ENCODE data around the gene CFDP1.
A peak's percentile ranks its signal among the peaks of the same experiment; 100 is the strongest.
"Not testable (repeated sequence)": the region's sequence is repeated elsewhere in the genome, so short reads cannot be mapped to it uniquely, and the experiment has no call there.

Gene CFDP1

DNA sequence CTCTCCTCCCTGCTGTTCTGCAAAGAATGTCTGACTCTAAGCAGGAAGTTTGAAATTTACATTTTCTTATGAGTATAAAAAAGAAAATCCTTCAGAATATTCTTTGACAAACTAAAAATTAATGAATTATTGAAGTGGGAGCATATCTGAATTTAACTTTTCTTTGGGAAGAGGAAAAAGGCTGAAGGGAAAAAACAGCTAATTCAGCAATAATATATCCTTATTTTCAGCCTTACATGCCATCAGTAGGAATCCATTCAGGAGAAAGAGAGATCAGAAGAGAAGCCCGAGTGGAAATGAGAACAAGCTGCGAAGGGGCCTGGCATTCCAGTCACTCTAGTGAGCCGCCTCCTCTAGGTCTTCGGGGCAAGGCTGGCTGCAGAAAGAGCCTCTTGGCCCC lies 140.1 kb downstream of the CFDP1 start:
- no peak for DNase-seq (ENCODE audit: low spot score)

DNA sequence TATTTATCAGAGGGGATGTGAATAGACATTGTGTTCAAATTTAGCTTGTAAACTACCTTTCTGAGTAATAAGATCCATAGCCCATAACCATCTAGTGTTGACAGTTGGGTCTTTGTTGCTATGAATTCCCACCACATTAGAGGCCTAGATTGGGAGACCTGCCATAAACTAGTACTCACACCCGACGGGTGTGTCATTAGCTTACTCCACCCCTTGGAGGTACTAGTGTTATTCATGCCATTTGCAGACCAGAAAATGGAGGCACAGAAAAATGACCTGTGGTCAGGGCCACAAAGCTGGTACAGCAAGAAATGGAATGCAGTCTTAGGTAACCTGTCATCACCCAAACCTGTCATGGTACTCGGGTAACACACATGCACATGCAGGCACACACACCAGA lies 140.6 kb downstream of the CFDP1 start:
- no peak for DNase-seq (ENCODE audit: low spot score)

DNA sequence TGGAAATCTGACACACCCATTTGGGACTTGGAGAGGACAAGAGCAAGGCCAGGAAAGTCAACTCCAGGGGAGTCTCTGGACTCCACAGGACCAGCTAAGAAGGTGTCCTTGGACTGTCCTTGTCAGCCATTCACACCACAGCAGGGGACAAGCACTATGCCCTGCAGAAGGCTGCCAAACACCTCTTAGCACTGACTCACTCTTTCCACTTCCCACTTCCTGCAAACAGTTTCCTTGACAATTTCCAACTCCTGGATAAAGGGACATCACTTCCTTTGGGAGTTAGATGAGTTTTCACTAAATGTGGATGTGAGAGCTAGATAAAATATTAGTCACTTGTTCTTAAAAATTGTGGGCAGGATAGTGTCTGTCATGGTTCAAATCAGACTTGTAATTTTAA lies 144.1 kb downstream of the CFDP1 start:
- DNase-seq (ENCODE audit: low spot score), result no peak

DNA sequence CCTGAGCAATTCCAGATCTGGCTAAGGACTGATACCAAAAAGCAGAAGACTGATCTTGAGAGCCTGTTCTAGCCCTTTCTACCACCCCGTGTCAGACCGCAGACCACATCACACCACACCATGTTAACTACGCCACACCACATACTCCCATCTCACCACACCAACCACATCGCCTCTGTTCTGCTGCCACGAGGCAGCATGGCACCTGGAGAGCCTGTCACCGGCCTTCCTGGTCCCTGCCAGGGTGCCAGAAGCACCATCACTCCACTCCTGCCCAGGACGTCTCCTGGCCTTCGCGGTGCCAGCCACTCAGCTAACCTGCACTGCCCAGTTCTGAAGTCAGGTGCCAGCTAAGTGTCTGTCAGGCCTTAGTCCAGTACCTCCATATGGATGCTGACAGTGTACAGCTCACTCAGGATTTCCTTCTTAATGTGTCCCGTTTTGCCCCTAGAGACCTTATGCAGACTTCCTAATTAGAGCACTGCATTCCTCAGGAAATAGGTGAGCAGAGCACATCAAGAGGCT lies 144.6 kb downstream of the CFDP1 start:
- DNase-seq (ENCODE audit: low spot score), result no peak

DNA sequence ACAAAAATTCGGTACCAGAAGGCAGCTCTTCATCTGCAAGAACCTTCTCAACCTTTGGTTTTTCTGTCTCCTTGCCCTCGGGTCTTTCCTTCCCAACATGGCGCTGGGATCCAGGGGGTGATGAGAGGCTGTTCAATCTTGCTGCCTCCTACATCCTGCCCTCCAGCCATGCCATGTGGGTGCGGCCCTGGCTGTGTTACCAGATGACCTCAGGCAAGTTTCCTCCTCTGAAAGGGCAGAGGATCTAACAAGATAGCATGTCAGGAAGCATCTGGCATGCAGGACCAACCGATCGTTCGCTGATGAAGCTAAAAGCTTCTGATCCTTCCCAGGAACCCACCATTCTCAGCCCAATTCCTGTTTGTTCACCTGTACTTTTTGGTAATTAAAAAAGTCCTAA lies 145.1 kb downstream of the CFDP1 start:
- DNase-seq (ENCODE audit: low spot score), result no peak

DNA sequence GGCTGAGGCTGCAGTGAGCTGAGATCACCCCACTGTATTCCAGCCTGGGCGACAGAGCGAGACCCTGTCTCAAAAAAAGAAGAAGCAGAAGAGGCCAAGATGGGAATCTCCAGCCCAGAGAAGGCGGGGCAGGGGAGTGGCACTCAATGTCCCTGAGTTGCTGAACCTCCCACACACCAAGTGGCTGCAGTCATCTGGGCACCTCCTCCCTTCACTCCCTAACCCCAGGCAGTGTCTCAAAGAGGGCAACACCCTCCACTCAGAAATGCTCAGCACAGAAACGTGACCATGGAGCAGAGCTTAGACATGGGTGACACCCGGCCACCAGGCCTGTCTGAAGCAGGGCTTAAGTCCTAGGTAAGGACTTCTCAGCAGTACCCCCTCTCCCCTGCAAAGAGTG lies 145.6 kb downstream of the CFDP1 start:
- no peak for DNase-seq (ENCODE audit: low spot score)

DNA sequence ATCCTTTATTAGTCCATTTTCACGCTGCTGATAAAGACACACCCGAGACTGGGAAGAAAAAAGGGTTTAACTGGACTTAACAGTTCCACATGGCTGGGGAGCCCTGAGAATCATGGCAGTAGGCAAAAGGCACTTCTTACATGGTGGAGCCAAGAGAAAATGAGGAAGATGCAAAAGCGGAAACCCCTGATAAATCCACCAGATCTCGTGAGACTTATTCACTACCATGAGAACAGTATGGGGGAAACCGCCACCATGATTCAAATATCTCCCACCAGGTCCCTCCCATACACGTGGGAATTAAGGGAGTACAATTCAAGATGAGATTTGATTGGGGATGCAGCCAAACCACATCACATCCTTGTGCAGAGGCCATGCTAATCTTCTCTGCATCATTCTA lies 146.9 kb downstream of the CFDP1 start:
- no peak for DNase-seq (ENCODE audit: low spot score)

DNA sequence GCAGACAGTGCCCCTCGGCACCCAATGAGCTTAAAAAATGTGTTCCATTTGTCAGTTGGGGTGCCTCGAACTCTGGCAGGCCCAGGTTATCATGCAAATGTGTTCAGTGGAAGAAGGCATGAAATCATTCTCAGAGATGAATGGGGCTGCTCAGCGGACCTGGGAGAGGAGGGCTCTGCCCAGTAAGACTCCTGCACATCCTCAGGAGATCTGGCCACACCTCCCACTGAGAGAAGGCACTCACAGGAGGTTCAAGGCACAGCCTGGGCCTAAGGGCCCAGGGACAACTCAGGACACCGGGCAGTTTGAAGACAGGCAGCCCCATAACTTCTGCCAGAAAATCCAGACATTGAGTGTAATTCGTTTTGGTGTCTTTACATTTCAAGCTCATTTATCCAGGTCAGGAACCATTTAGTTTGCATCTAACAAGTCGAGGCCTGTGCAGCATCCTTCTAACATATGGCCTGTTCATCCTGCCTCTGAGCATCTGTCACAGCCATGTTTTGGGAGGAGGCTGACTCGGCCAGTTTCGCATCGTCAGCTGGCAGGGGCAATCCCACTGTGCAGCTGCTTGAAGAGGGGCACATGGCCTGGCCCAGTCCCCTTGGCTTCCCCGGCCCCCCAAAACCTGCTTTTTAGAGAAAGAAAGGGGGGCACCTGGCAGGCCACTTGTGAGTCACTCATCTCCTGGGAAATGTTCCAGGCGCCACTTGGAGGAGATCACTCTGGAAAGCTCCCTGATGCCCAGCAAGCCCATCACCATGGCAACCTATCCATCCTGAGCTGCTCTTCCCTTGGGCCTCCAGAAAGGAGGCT lies 150.6 kb downstream of the CFDP1 start:
- no peak for DNase-seq (ENCODE audit: low spot score)

DNA sequence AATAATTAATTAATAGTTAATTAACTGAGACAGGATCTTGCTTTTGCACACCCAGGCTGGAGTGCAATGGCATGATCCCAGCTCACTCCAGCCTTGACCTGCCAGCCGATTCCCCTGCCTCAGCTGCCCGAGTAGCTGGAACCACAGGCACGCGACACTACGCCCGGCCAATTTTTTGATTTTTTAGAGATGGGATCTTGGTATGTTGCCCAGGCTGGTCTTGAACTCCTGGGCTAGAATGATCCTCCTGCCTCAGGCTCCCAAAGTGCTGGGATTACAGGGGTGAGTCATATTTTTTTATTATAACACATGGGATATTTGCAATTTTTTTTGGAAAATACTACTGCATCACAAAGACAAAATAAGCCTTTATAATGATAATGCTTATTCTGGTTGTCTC lies 151.5 kb downstream of the CFDP1 start:
- no peak for DNase-seq (ENCODE audit: low spot score)

DNA sequence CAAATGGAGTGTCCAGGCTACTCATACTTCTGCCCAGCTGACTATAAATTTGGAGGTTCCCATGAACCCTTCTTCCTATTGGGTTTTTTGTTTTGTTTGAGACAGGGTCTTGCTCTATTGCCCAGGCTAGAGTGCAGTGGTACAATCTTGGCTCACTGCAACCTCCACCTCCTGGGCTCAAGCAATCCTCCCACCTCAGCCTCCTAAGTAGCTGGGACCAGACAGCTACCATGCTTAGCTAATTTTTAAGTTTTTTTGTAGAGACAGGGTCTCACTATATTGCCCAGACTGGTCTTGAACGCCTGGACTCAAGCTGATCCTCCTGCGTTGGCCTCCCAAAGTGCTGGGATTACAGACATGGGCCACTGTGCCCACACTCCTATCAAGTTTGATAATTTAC lies 152.3 kb downstream of the CFDP1 start:
- DNase-seq (ENCODE audit: low spot score), result not testable (repeated sequence)

DNA sequence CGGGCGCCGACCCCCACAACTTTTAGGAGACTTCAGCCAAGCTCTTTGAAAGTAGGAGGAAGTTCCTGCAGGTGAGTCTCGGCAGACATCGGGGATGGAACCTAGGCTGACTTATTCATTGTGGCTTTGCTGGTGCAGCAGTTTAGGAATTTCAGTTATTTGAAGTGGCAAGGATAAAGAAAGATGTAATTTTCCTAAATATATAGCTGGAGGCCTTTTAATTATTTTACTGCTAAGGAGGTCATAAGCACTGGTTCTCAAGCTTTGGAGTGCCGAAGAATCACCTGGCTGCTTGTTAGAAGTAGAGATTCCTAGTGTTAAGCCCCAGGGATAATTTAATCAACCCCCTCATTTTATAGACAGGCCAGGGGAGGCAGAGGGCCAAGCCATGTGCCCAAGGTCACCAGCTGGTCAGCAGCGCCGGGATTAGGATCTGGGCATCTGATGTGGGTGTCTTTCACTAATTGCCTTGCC lies 152.9 kb downstream of the CFDP1 start:
- no peak for DNase-seq (ENCODE audit: low spot score)

DNA sequence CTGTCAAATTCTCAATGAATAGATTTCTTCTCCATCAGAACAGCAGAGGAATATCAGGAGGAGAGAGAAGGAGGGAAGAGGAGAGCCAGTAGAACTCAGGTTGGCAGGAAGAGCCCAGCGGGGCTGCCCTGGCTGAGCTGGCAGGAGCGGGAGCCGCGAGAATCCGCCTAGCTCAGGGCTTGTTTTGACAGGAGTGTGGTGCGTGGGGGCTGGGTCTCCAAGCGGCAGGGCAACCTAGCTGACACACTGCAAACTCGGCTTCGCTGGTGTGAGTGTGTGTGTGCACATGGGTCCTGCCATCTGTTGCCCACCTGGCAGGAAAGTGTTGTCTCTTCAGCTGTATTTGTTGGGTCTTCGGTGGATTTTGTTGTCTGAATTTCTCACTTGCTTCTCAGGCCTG lies 154.0 kb downstream of the CFDP1 start:
- DNase-seq (ENCODE audit: low spot score), result no peak

DNA sequence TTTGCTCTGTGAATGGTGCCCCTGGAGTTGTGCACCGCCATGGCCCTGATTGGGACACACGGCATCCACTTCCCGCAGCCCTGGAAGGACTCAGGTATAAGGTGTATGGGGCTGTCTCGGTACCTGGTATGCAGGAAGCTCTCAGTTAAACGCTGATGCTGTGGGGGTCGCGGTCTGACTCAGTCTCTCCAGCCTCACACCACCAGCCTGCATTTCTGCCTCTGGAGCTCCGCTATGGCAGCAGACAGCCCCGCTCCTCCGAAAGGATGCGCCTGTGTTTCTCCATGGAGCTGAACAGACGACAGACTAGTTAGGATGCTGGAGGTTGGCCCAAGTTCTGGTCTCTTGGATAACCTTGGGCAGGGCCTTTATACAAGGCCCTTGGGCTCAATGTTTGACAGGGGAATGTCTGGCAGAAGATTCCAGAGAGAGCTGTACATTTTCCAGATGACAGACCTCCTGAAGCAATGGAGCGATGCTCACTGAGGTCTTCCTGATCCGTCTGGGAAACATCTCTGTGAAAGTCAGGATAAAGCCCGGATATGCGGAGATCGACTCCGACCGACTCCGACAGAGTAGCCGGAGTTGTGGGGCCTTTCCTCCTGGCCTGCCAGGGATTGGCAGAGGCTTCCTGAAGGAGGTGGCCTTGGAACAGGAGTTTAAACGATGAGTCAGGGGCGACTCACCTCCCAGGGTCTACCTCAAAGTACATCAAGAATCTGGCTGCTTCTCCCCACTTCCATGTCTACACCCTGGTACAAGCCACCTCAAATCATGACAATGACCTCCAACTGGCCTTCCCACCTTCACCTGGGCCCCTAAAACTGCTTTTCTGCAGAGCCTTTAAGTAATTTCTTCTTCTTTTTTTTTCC lies 160.0 kb downstream of the CFDP1 start:
- DNase-seq (ENCODE audit: low spot score), result no peak

DNA sequence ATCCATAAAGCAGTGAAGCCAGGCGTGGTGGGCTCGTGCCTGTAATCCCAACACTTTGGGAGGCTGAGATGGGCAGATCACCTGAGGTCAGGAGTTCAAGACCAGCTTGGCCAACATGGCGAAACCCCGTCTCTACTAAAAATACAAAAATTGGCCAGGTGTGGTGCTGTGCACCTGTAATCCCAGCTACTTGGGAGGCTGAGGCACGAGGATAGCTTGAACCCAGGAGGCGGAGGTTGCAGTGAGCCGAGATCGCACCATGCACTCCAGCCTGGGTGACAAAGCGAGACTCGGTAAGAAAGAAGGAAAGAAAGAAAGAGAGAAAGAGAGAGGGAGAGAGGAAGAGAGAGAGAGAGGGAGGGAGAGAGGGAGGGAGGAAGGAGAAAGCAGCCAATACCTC lies 160.7 kb downstream of the CFDP1 start:
- not testable (repeated sequence) for DNase-seq (ENCODE audit: low spot score)

DNA sequence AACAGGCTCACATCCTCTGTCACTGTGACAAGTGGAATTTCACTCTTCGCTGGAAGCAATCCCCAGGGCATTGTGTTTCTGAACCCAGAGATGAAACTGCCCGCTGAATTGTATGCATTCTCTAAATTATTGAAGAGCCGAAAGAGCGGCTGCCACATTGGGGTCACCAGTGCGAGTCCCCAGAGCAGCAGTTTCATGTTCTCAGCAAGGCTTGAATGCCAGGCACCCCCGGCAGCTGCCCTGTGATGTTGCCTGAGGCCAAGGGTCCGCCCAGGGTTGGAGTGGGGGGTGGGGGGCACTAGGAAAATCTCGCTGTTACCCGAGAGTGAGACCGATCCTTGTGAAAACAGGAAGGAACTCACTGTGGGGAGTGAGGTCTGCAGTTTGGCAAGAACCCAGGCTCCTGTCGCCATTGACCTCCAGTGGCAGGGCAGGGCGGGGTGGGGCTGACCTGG lies 161.2 kb downstream of the CFDP1 start:
- DNase-seq (ENCODE audit: low spot score), result no peak

DNA sequence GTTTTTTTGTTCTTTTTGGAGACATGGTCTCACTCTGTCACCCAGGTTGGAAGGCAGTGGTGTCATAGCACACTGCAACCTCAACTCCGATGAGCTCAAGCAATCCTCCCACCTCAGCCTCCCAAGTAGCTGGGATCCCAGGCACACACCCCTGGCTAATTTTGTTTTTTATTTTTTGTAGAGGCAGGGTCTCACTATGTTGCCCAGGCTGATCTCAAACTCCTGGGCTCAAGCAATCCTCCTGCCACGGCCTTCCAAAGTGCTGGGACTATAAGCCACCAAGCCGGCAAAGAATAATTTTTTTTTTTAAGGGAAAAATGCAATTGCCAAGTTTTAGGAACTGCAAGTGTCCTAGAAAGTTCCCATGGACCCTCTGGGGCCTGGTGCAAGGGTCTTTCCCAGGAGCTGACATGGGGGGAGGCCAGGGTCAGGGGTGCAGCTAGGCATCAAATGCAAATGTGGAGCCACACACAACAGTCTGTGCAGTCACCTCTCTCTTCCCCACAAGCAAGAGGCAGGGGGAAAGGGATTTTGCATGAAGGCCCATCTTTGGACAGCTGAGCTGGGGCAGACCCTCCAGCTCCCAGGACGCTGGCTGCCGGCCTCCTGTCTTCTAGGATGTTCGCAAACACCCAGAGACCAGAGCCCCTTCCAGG lies 161.7 kb downstream of the CFDP1 start:
- no peak for DNase-seq (ENCODE audit: low spot score)

DNA sequence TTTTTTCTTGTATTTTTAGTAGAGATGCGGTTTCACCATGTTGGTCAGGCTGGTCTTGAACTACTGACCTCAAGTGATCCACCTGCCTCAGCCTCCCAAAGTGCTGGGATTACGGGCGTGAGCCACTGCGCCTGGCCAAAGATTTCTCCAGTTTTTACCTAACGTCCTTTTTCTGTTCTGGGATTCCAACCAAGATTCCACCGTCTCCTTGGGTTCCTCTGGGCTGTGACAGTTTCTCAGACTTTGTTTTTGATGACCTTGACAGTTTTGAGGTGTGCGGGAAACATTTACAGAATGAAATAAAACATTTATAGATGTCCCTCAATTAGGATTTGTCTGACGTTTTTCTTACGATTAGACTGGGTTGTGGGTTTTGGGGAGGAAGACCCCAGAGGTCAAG lies 163.9 kb downstream of the CFDP1 start:
- DNase-seq (ENCODE audit: low spot score), result not testable (repeated sequence)

DNA sequence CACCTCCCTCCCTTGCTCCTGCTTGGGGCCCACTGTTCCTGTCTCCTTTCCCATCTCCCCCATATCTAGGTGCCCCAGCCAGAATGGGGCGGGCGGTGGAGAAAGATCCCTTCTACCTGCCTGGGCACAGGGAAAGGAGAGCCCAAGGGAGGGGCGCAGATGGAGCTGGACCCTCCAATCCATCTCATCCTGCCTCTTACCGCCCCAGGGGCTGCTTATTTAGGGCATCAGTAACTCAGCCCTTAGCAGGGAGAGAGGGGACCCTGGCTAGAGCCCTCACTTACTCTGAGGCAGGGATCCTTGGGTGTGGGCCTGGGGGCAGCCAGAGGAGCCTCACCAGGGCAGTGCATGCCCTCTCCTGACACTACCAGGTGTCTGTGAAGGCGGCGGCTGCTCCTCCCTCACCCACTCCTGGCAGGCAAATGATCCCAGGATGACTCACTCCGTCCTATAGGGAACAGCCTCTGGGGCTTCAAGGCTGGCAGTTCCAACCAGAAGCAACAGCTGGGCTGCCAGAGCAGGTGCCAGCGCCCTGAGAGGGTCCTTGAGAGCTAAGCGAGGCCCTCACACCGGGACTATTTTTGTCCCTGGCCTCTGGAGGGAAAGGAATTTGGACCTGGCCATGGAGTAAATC lies 165.6 kb downstream of the CFDP1 start:
- no peak for DNase-seq (ENCODE audit: low spot score)

DNA sequence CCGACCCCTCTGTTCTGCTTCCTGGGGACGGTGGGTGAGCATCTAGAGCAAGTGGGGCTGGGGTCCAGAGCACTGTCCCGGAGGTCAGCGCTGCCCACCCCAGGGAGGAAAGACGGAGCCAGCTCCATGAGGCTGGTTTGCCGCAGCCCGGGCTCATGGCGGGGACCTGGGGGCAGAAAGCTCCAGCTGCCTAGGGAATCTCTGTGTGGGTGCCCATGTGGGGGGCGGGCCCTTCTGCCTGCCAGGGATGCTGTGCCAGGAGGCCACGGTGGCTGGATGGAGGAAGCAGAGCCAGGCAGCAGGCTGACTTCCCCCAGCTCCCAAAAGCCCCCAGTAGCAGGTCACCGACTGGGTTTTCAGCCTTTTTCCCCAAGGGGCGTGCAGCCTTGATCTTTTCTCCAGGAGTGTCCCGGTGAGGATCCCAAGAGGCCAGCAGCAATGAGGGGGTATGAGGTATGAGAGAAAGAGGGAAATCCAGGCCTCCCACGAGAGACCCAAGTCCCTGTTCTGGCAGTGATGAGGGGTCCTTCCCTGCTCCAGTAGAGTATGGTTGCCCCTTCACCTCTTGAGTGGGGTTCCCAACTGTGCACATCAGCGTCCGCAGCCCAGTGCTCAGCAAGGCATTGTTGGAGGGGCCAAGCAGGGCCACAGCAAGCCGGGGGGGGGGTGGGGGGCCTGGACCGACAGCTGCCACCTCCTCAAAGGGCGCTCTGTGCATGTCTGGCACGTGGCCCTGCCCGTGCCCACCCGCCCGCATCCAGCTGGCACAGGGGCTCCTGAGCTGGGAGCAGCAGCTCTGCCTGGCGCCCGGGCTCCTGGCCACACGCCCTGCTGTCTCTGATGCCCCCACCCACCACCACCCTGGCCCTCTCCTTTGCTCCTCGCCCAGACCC lies 166.3 kb downstream of the CFDP1 start:
- DNase-seq (ENCODE audit: low spot score), result peak; percentile 80

DNA sequence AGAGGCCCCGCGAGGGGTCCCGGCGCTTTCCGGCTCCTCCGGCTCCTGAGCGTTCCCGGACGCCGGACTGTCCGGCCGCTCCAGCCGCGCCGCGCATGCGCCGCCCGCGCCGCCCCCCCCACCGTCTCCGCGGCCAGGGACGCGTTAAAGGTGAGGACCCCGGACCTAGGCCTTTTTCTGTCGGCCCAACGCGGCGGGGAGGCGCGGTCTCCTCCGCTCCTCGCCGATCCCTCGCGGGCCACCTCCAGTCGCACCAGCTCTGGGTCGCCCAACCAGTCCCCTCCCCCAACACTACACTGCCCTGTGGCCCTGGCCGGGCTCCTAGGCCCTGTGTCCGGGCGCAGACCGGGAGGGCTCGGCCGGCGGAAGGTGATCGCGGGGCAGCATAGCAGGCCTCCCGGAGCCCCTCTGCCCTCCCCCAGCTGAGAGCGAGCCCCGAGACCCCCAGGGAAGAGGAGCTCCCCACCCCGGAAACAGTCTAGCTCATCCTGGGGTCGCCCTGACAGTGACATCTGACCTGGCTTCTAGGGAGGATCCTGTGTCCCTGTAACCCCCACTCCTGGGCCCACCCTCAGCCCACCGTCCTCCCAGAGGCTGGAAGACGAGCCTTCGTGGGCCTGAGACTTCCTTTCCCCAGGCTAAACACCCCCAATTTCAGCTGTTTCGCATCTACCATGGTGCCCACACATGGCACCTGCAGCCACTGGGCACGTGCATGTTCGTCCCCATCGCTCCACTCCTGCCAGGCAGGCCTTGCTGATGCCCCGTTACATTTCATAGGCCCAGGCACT lies 167.2 kb downstream of the CFDP1 start:
- DNase-seq (ENCODE audit: low spot score), result no peak

Data from putamen (tissue), 1 donor.